Muscle of leg (tissue), 11 donors: ENCODE results near the gene SLFN14. TPM values are rescaled to one million over a fixed set of nuclear protein-coding genes. Genes with fewer than 3 reads are reported as not detected.
A peak's percentile ranks its signal among the peaks of the same experiment; 100 is the strongest.
"Not testable (repeated sequence)": the region's sequence is repeated elsewhere in the genome, so short reads cannot be mapped to it uniquely, and the experiment has no call there.

Source experiments
- DNase-seq: peaks from one replicate; pipeline ENCODE4 v3.0.0; 2013
- H3K27ac ChIP-seq: one replicate; pipeline ENCODE4 v1.5.1; 2013; ENCODE audit warnings: mild to moderate bottlenecking, low read length, control low read depth
- H3K27me3 ChIP-seq: one replicate; pipeline ENCODE4 v1.6.1; 2013; ENCODE audit warnings: low read length; ENCODE audit not compliant: control insufficient read depth, insufficient read depth
- H3K36me3 ChIP-seq: one replicate; pipeline ENCODE4 v1.6.1; 2013; ENCODE audit warnings: low read length; ENCODE audit not compliant: control insufficient read depth, insufficient read depth
- H3K4me1 ChIP-seq: one replicate; pipeline ENCODE4 v1.6.1; 2013; ENCODE audit warnings: low read length; ENCODE audit not compliant: control insufficient read depth, insufficient read depth
- H3K4me3 ChIP-seq: one replicate; pipeline ENCODE4 v1.5.1; 2013; ENCODE audit warnings: low read length, control low read depth
- H3K9me3 ChIP-seq: replicated peaks from 2 replicates; pipeline ENCODE4 v1.6.1; 2013; ENCODE audit warnings: low read depth, low read length; ENCODE audit not compliant: control insufficient read depth
- WGBS: methylation state at CpG from one replicate; pipeline ENCODE4 v1.1.5; 2013; ENCODE audit warnings: missing lambda C conversion rate; ENCODE audit not compliant: insufficient coverage; 5-methylcytosine and 5-hydroxymethylcytosine counted together
- polyA plus RNA-seq, 8 donors: library from polyadenylated mRNA; unstranded; fragments of 120-200 nt; gene quantifications; one replicate each; pipeline versions ENCODE4 v1.2.1 to v1.2.3, GENCODE V29; 2013; ENCODE audit warnings: inconsistent platforms in 1 of 8, low replicate concordance in 1 of 8; ENCODE audit not compliant: insufficient read length in 8 of 8, insufficient read depth in 1 of 8
- total RNA-seq: library from RNA; stranded (reverse); fragments of 120-200 nt; gene quantifications from one replicate; pipeline ENCODE4 v1.2.4, GENCODE V29; 2013

The SLFN14 gene
- total and polyA plus RNA-seq, 9 donors, result 0.07 to 0.32 (median 0.19) TPM

- 80% methylated on average over 4 of the region's 16 CpGs for WGBS
- H3K4me3 ChIP-seq, H3K27me3 ChIP-seq, H3K27ac ChIP-seq, H3K9me3 ChIP-seq, H3K36me3 ChIP-seq, DNase-seq, H3K4me1 ChIP-seq: not testable (repeated sequence)
These were observed 2.6 kb upstream of the SLFN14 start for GRCh38 chr17:35563181-35563580.

GRCh38 chr17:35559495-35560210, 966 bp downstream of the SLFN14 start:
- no peaks in the 10 kb centered on the region for H3K36me3 ChIP-seq
- DNase-seq, result no peak
- no peak overlapping the region for H3K4me3 ChIP-seq
- no peaks in the 10 kb centered on the region for H3K9me3 ChIP-seq
- H3K4me1 ChIP-seq, result no peaks in the 10 kb centered on the region
- H3K27me3 ChIP-seq, result peaks cover 3% of the 10 kb centered on the region
- WGBS, result 78% methylated on average over 1 of the region's 2 CpGs
- H3K27ac ChIP-seq, result no peak overlapping the region

- Histone ChIP-seq H3K4me3 (no peak overlapping the region), H3K9me3 (no peaks in the 10 kb centered on the region), H3K36me3 (no peaks in the 10 kb centered on the region), H3K4me1 (no peaks in the 10 kb centered on the region), H3K27ac (no peak overlapping the region), H3K27me3 (peaks cover 3% of the 10 kb centered on the region)
- DNase-seq, result peak; percentile 32
- WGBS, result 100% methylated on average over 2 of the region's 3 CpGs
These were observed 3.3 kb downstream of the SLFN14 start for GRCh38 chr17:35557353-35557752.

GRCh38 chr17:35555691-35556090, 4.9 kb downstream of the SLFN14 start:
- H3K4me3 ChIP-seq, result no peak overlapping the region
- H3K27ac ChIP-seq, result no peak overlapping the region
- no peaks in the 10 kb centered on the region for H3K9me3 ChIP-seq
- H3K4me1 ChIP-seq, result no peaks in the 10 kb centered on the region
- H3K27me3 ChIP-seq, result peaks cover 4% of the 10 kb centered on the region
- H3K36me3 ChIP-seq, result no peaks in the 10 kb centered on the region
- 77% methylated on average over 3 of the region's 5 CpGs for WGBS
- DNase-seq, result no peak

GRCh38 chr17:35554668-35555067, 6.0 kb downstream of the SLFN14 start:
- no peaks in the 10 kb centered on the region for H3K9me3 ChIP-seq
- no peaks in the 10 kb centered on the region for H3K36me3 ChIP-seq
- H3K27me3 ChIP-seq, result peaks cover 4% of the 10 kb centered on the region
- DNase-seq, result no peak
- WGBS, result no CpG with 5 or more reads among the region's 5 CpGs
- no peak overlapping the region for H3K27ac ChIP-seq
- no peak overlapping the region for H3K4me3 ChIP-seq
- H3K4me1 ChIP-seq, result no peaks in the 10 kb centered on the region

GRCh38 chr17:35553310-35553709, 7.3 kb downstream of the SLFN14 start:
- Histone ChIP-seq H3K36me3 (no peaks in the 10 kb centered on the region), H3K4me1 (no peaks in the 10 kb centered on the region), H3K27ac (no peak overlapping the region), H3K4me3 (no peak overlapping the region), H3K9me3 (no peaks in the 10 kb centered on the region), H3K27me3 (peaks cover 2% of the 10 kb centered on the region)
- WGBS, result 86% methylated on average over 2 of the region's 4 CpGs
- no peak for DNase-seq

GRCh38 chr17:35548978-35549377, 11.6 kb downstream of the SLFN14 start:
- no peaks in the 10 kb centered on the region for H3K36me3 ChIP-seq
- peaks cover 2% of the 10 kb centered on the region for H3K27me3 ChIP-seq
- WGBS, result no CpG with 5 or more reads among the region's 1 CpG
- H3K4me1 ChIP-seq, result no peaks in the 10 kb centered on the region
- H3K9me3 ChIP-seq, result no peaks in the 10 kb centered on the region
- H3K4me3 ChIP-seq, result no peak overlapping the region
- H3K27ac ChIP-seq, result no peak overlapping the region
- no peak for DNase-seq

- Histone ChIP-seq H3K9me3 (no peaks in the 10 kb centered on the region), H3K4me3 (no peak overlapping the region), H3K27ac (no peak overlapping the region), H3K27me3 (peaks cover 2% of the 10 kb centered on the region), H3K36me3 (no peaks in the 10 kb centered on the region), H3K4me1 (no peaks in the 10 kb centered on the region)
- DNase-seq, result peak; percentile 32
- 76% methylated on average over 3 of the region's 8 CpGs for WGBS
These were observed 12.3 kb downstream of the SLFN14 start for GRCh38 chr17:35548208-35548810.

- H3K27ac ChIP-seq, result no peak overlapping the region
- WGBS, result 60% methylated on average over 1 of the region's 1 CpG
- no peaks in the 10 kb centered on the region for H3K27me3 ChIP-seq
- no peaks in the 10 kb centered on the region for H3K36me3 ChIP-seq
- DNase-seq, result no peak
- no peaks in the 10 kb centered on the region for H3K9me3 ChIP-seq
- H3K4me1 ChIP-seq, result no peaks in the 10 kb centered on the region
- no peak overlapping the region for H3K4me3 ChIP-seq
These were observed 14.1 kb downstream of the SLFN14 start for GRCh38 chr17:35546487-35546886.

GRCh38 chr17:35545150-35545549, 15.5 kb downstream of the SLFN14 start:
- Histone ChIP-seq H3K4me1 (no peaks in the 10 kb centered on the region), H3K27ac (no peak overlapping the region), H3K4me3 (no peak overlapping the region), H3K27me3 (no peaks in the 10 kb centered on the region), H3K9me3 (no peaks in the 10 kb centered on the region), H3K36me3 (no peaks in the 10 kb centered on the region)
- DNase-seq, result no peak
- WGBS, result no CpG with 5 or more reads among the region's 1 CpG
